Activated T-cell treated with anti-CD3 and anti-CD28 coated beads, Interleukin-2, amount 50 U/mL, for 4 hours (primary cell): ENCODE measurements around the gene COL9A2. TPM values are rescaled to one million over a fixed set of nuclear protein-coding genes. Genes with fewer than 3 reads are reported as not detected.
"Not testable (repeated sequence)": the region's sequence is repeated elsewhere in the genome, so short reads cannot be mapped to it uniquely, and the experiment has no call there.

ENCODE experiments used
- ATAC-seq, 2 donors: fragments of 200-7000 bp; cut with Tn5 transposase; one replicate each; pipeline ENCODE4 v1.10.0; 2021
- DNase-seq: peaks from one replicate; pipeline ENCODE4 v3.0.0-alpha.2; 2020
- H3K27me3 Mint-ChIP-seq: one replicate; pipeline ENCODE4 v1.8.0; 2021; ENCODE audit warnings: low read depth, mixed read lengths
- H3K36me3 Mint-ChIP-seq: one replicate; pipeline ENCODE4 v1.8.0; 2022; ENCODE audit warnings: mixed read lengths; ENCODE audit not compliant: insufficient read depth
- H3K4me1 Mint-ChIP-seq: one replicate; pipeline ENCODE4 v1.8.0; 2021; ENCODE audit warnings: low read depth, mixed read lengths
- H3K4me3 Mint-ChIP-seq: one replicate; pipeline ENCODE4 v1.8.0; 2021; ENCODE audit warnings: mild to moderate bottlenecking, moderate library complexity, mixed read lengths
- H3K9me3 Mint-ChIP-seq: one replicate; pipeline ENCODE4 v1.8.0; 2021; ENCODE audit warnings: mixed read lengths
- total RNA-seq, 3 donors: library from RNA; stranded (reverse); gene quantifications; one replicate each; pipeline ENCODE4 v1.2.1, GENCODE V29; 2021

COL9A2 gene
- total RNA-seq, 3 donors from 2014 or later = 0.96 to 2.5 (median 1.2) TPM

- no peak for DNase-seq
- no peak overlapping the region for H3K4me3 Mint-ChIP-seq
- H3K9me3 Mint-ChIP-seq = peaks cover 5% of the 10 kb centered on the region
- ATAC-seq = no peak
- peaks cover 38% of the 10 kb centered on the region for H3K4me1 Mint-ChIP-seq
- H3K36me3 Mint-ChIP-seq = no peaks in the 10 kb centered on the region
- H3K27me3 Mint-ChIP-seq = no peaks in the 10 kb centered on the region
Measured at GRCh38 chr1:40339420-40340323, 22.6 kb upstream of the COL9A2 start.

GRCh38 chr1:40338745-40339419 lies 21.8 kb upstream of the COL9A2 start:
- Mint-ChIP-seq H3K4me1 (peaks cover 32% of the 10 kb centered on the region), H3K27me3 (no peaks in the 10 kb centered on the region), H3K4me3 (peak overlapping the region; percentile 6), H3K9me3 (peaks cover 5% of the 10 kb centered on the region), H3K36me3 (no peaks in the 10 kb centered on the region)
- ATAC-seq (peak; percentile 82 to 84), DNase-seq (peak; percentile 92)

- ATAC-seq = no peak
Measured at GRCh38 chr1:40337443-40337842, 20.4 kb upstream of the COL9A2 start.

GRCh38 chr1:40332695-40333094 lies 15.6 kb upstream of the COL9A2 start:
- DNase-seq (no peak), ATAC-seq (no peak)
- no peaks in the 10 kb centered on the region for H3K4me1 Mint-ChIP-seq
- H3K9me3 Mint-ChIP-seq = no peaks in the 10 kb centered on the region
- H3K27me3 Mint-ChIP-seq = no peaks in the 10 kb centered on the region
- no peak overlapping the region for H3K4me3 Mint-ChIP-seq
- no peaks in the 10 kb centered on the region for H3K36me3 Mint-ChIP-seq

More at GRCh38 chr1:40337443-40337842, 20.4 kb upstream of the COL9A2 start:
- Mint-ChIP-seq H3K27me3 (no peaks in the 10 kb centered on the region), H3K9me3 (peaks cover 5% of the 10 kb centered on the region), H3K4me3 (no peak overlapping the region), H3K36me3 (no peaks in the 10 kb centered on the region), H3K4me1 (peaks cover 26% of the 10 kb centered on the region)
- no peak for DNase-seq

GRCh38 chr1:40331403-40331802 lies 14.3 kb upstream of the COL9A2 start:
- not testable (repeated sequence) for H3K27me3 Mint-ChIP-seq, H3K36me3 Mint-ChIP-seq, DNase-seq, H3K4me3 Mint-ChIP-seq, H3K4me1 Mint-ChIP-seq, ATAC-seq, H3K9me3 Mint-ChIP-seq

GRCh38 chr1:40318970-40319621 lies 2.0 kb upstream of the COL9A2 start:
- H3K4me3 Mint-ChIP-seq = no peak overlapping the region
- H3K36me3 Mint-ChIP-seq = no peaks in the 10 kb centered on the region

GRCh38 chr1:40318476-40318875 lies 1.4 kb upstream of the COL9A2 start:
- H3K27me3 Mint-ChIP-seq = peaks cover 7% of the 10 kb centered on the region
- no peak for DNase-seq
- H3K4me3 Mint-ChIP-seq = no peak overlapping the region
- peaks cover 27% of the 10 kb centered on the region for H3K4me1 Mint-ChIP-seq
- H3K36me3 Mint-ChIP-seq = no peaks in the 10 kb centered on the region
- no peak for ATAC-seq
- no peaks in the 10 kb centered on the region for H3K9me3 Mint-ChIP-seq

More at GRCh38 chr1:40318970-40319621, 2.0 kb upstream of the COL9A2 start:
- DNase-seq (no peak), ATAC-seq (no peak)
- Mint-ChIP-seq H3K4me1 (peaks cover 23% of the 10 kb centered on the region), H3K9me3 (no peaks in the 10 kb centered on the region), H3K27me3 (peaks cover 7% of the 10 kb centered on the region)

- ATAC-seq = no peak
- Mint-ChIP-seq H3K27me3 (peaks cover 7% of the 10 kb centered on the region), H3K9me3 (no peaks in the 10 kb centered on the region), H3K4me3 (peak overlapping the region; percentile 61), H3K4me1 (peaks cover 36% of the 10 kb centered on the region), H3K36me3 (no peaks in the 10 kb centered on the region)
- DNase-seq = no peak
Measured at GRCh38 chr1:40317394-40318074, 448 bp upstream of the COL9A2 start.

- ATAC-seq = peak; percentile 21 to 22
- DNase-seq = peak; percentile 13
- H3K9me3 Mint-ChIP-seq = no peaks in the 10 kb centered on the region
- peak overlapping the region; percentile 77 for H3K4me3 Mint-ChIP-seq
- H3K27me3 Mint-ChIP-seq = peaks cover 7% of the 10 kb centered on the region
- H3K4me1 Mint-ChIP-seq = peaks cover 38% of the 10 kb centered on the region
- H3K36me3 Mint-ChIP-seq = no peaks in the 10 kb centered on the region
Measured at GRCh38 chr1:40315795-40316594, 1.1 kb downstream of the COL9A2 start.

GRCh38 chr1:40315239-40315794 lies 1.8 kb downstream of the COL9A2 start:
- Mint-ChIP-seq H3K9me3 (no peaks in the 10 kb centered on the region), H3K27me3 (peaks cover 7% of the 10 kb centered on the region), H3K4me1 (peaks cover 38% of the 10 kb centered on the region), H3K36me3 (no peaks in the 10 kb centered on the region), H3K4me3 (peak overlapping the region; percentile 77)
- DNase-seq = peak; percentile 82
- peak; percentile 70 to 74 for ATAC-seq

GRCh38 chr1:40314721-40315238 lies 2.3 kb downstream of the COL9A2 start:
- Mint-ChIP-seq H3K27me3 (peaks cover 7% of the 10 kb centered on the region), H3K4me1 (peaks cover 38% of the 10 kb centered on the region), H3K4me3 (peak overlapping the region; percentile 77), H3K9me3 (no peaks in the 10 kb centered on the region), H3K36me3 (no peaks in the 10 kb centered on the region)
- no peak for ATAC-seq
- no peak for DNase-seq

GRCh38 chr1:40313958-40314720 lies 2.9 kb downstream of the COL9A2 start:
- H3K36me3 Mint-ChIP-seq = no peaks in the 10 kb centered on the region
- H3K27me3 Mint-ChIP-seq = peaks cover 7% of the 10 kb centered on the region
- no peaks in the 10 kb centered on the region for H3K9me3 Mint-ChIP-seq
- ATAC-seq (no peak), DNase-seq (no peak)
- H3K4me3 Mint-ChIP-seq = peak overlapping the region; percentile 55
- H3K4me1 Mint-ChIP-seq = peaks cover 37% of the 10 kb centered on the region
